Measurements from ENCODE around the gene CNTNAP2. TPM values are rescaled to one million over a fixed set of nuclear protein-coding genes. Genes with fewer than 3 reads are reported as not detected.

CNTNAP2 gene
- total RNA-seq, 1 experiment from 2014 or later: 64.5 TPM

DNA sequence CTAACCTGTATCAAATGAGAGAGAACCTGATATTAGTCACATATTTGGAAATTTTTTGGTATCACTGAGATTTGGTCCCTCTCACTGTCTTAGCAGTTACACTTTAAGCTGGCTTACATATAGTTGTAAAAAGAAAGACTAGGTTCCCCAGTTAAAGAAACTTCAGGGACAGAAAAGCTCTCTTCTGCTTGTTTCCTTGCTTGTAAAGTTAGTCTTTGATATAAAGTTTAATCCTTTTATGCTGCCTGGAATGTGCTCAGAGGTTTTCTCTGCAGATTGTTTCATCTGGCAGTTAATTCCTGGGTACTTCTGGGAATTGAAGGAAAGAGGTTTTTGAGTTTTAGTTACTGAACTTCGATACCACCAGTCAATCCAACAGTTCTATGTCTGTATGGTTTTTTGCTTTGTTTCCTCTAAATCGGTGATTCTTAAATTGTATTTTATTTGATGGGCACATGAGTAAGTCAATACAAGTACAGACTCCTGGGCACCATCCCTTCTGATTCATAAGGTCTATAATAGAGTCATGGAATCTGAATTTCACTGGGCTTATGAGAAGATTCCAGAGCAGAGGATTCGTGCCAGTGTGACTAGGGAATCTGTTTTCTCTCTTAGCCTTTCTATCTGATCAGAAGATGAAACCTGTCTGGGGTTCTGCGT is 1393.1 kb downstream of the CNTNAP2 start:
- H3K56ac ChIP-seq (ENCODE audit: insufficient read length, low read depth, low read length): no peak overlapping the region
- H3K4me1 Mint-ChIP-seq: no peaks in the 10 kb centered on the region
- H3K27me3 ChIP-seq (ENCODE audit: insufficient read depth, low read length): no peaks in the 10 kb centered on the region
- H3K4ac ChIP-seq (ENCODE audit: low read depth, low read length): no peak overlapping the region
- H4K20me1 ChIP-seq (ENCODE audit: control insufficient read depth, insufficient read depth, insufficient read length): no peaks in the 10 kb centered on the region
- H3K14ac ChIP-seq (ENCODE audit: insufficient read depth, low read length): no peak overlapping the region
- no peak overlapping the region for H3K27ac ChIP-seq (ENCODE audit: insufficient read length, low read depth, low read length)
- H4K5ac ChIP-seq (ENCODE audit: insufficient read length, low read depth, low read length): no peak overlapping the region
- H3T11ph ChIP-seq (ENCODE audit: low read length): no peak overlapping the region
- H2AK5ac ChIP-seq (ENCODE audit: insufficient read length, low read length): no peak overlapping the region
- no peaks in the 10 kb centered on the region for H3K9me3 ChIP-seq (ENCODE audit: control insufficient read depth, low read depth, low read length)
- H3K27me3 Mint-ChIP-seq (ENCODE audit: low read depth): no peaks in the 10 kb centered on the region
- no peak overlapping the region for H3K4me2 ChIP-seq (ENCODE audit: insufficient read depth, insufficient read length, low read length)
- H2BK5ac ChIP-seq (ENCODE audit: insufficient read length, low read length): no peak overlapping the region
- TF ChIP-seq, protein P1, sequence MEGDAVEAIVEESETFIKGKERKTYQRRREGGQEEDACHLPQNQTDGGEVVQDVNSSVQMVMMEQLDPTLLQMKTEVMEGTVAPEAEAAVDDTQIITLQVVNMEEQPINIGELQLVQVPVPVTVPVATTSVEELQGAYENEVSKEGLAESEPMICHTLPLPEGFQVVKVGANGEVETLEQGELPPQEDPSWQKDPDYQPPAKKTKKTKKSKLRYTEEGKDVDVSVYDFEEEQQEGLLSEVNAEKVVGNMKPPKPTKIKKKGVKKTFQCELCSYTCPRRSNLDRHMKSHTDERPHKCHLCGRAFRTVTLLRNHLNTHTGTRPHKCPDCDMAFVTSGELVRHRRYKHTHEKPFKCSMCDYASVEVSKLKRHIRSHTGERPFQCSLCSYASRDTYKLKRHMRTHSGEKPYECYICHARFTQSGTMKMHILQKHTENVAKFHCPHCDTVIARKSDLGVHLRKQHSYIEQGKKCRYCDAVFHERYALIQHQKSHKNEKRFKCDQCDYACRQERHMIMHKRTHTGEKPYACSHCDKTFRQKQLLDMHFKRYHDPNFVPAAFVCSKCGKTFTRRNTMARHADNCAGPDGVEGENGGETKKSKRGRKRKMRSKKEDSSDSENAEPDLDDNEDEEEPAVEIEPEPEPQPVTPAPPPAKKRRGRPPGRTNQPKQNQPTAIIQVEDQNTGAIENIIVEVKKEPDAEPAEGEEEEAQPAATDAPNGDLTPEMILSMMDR (conservative IDR thresholded peaks at IDR 0.05): no peak
- no peak overlapping the region for H2BK120ac ChIP-seq (ENCODE audit: low read depth, low read length, poor library complexity, severe bottlenecking)
- no peak overlapping the region for H3K27ac Mint-ChIP-seq
- WGBS (ENCODE audit: extremely low coverage, insufficient read length, low lambda C conversion rate): no CpG with 5 or more reads among the region's 4 CpGs
- no peak overlapping the region for H2BK15ac ChIP-seq (ENCODE audit: low read depth, low read length)
- H3K4me1 ChIP-seq (ENCODE audit: insufficient read depth, low read length): no peaks in the 10 kb centered on the region
- no peak overlapping the region for H4K8ac ChIP-seq (replicated peaks; ENCODE audit: insufficient read length, low read depth, low read length)
- no peak overlapping the region for H3K4me3 Mint-ChIP-seq
- H3K23me2 ChIP-seq (ENCODE audit: insufficient read length, low read depth, low read length, poor library complexity, severe bottlenecking): no peaks in the 10 kb centered on the region
- no peak overlapping the region for H3K9ac ChIP-seq (ENCODE audit: extremely low read depth, insufficient read length, low read length)
- H3K79me1 ChIP-seq (ENCODE audit: insufficient read depth, low read depth, low read length, poor library complexity, severe bottlenecking): no peaks in the 10 kb centered on the region
- no peak overlapping the region for H2BK20ac ChIP-seq (ENCODE audit: low read depth, low read length, poor library complexity, severe bottlenecking)
- no peak overlapping the region for H4K91ac ChIP-seq (ENCODE audit: insufficient read length, low read depth, low read length)
- H3K23ac ChIP-seq (ENCODE audit: insufficient read length, low read depth, low read length): no peak overlapping the region
- H3K79me2 ChIP-seq (ENCODE audit: insufficient read depth, low read length): no peaks in the 10 kb centered on the region
- no peaks in the 10 kb centered on the region for H3K36me3 Mint-ChIP-seq (ENCODE audit: insufficient read depth in 1 of 3, low read depth in 3 of 3)
- no peak overlapping the region for H2AFZ ChIP-seq (ENCODE audit: low read length)
- H3K18ac ChIP-seq (ENCODE audit: insufficient read length, low read depth, low read length): no peak overlapping the region
- no peak for DNase-seq
- no peak overlapping the region for H2BK12ac ChIP-seq (ENCODE audit: insufficient read length, low read depth, low read length)
- H3K9me3 Mint-ChIP-seq: peaks cover 0 to 2% of the 10 kb centered on the region in 2 experiments; a peak in 2 of 5 replicates
